Amniotic epithelial cell (primary cell): ENCODE results near the gene AP5Z1.

Experiments used
- DNase-seq: peaks from one replicate; pipeline ENCODE4 v3.0.0-alpha.2; 2010; ENCODE audit warnings: low read depth

AP5Z1 gene

GRCh38 chr7:4775250-4775847 is at the start of gene AP5Z1:
AP5Z1 (plus strand) TSS chr7:4775623; CDS start chr7:4775716, 93 bp downstream.
- peak; percentile 94 for DNase-seq

GRCh38 chr7:4725850-4726450 is 49.5 kb upstream of the AP5Z1 start:
- DNase-seq, result no peak

GRCh38 chr7:4726566-4726965 is 48.9 kb upstream of the AP5Z1 start:
- DNase-seq, result no peak

GRCh38 chr7:4727914-4728705 is 47.3 kb upstream of the AP5Z1 start:
- DNase-seq, result peak; percentile 42

GRCh38 chr7:4729266-4729665 is 46.2 kb upstream of the AP5Z1 start:
- DNase-seq, result no peak

- no peak for DNase-seq
Measured at GRCh38 chr7:4730276-4730675, 45.1 kb upstream of the AP5Z1 start.

GRCh38 chr7:4730971-4731370 is 44.5 kb upstream of the AP5Z1 start:
- DNase-seq, result no peak

GRCh38 chr7:4731803-4732202 is 43.6 kb upstream of the AP5Z1 start:
- no peak for DNase-seq

GRCh38 chr7:4733936-4734528 is 41.4 kb upstream of the AP5Z1 start:
- DNase-seq, result no peak

GRCh38 chr7:4734587-4735345 is 40.7 kb upstream of the AP5Z1 start:
- DNase-seq, result no peak

- no peak for DNase-seq
Measured at GRCh38 chr7:4737300-4737699, 38.1 kb upstream of the AP5Z1 start.

GRCh38 chr7:4738711-4739527 is 36.5 kb upstream of the AP5Z1 start:
- DNase-seq, result peak; percentile 93

GRCh38 chr7:4739528-4739992 is 35.9 kb upstream of the AP5Z1 start:
- peak; percentile 73 for DNase-seq

GRCh38 chr7:4740796-4741195 is 34.6 kb upstream of the AP5Z1 start:
- DNase-seq, result no peak

- DNase-seq, result peak; percentile 37
Measured at GRCh38 chr7:4742051-4742573, 33.3 kb upstream of the AP5Z1 start.

GRCh38 chr7:4742852-4743251 is 32.6 kb upstream of the AP5Z1 start:
- no peak for DNase-seq

- DNase-seq, result peak; percentile 100
Measured at GRCh38 chr7:4744391-4745264, 30.8 kb upstream of the AP5Z1 start.

GRCh38 chr7:4745265-4745919 is 30.0 kb upstream of the AP5Z1 start:
- no peak for DNase-seq
